GM21619 (cell line): ENCODE measurements around the gene COTL1.

Source experiments
- ATAC-seq: cut with Tn5 transposase; IDR thresholded peaks from one replicate; pipeline ENCODE4 v1.9.1; 2021; ENCODE audit not compliant: unreplicated experiment

Gene COTL1

DNA sequence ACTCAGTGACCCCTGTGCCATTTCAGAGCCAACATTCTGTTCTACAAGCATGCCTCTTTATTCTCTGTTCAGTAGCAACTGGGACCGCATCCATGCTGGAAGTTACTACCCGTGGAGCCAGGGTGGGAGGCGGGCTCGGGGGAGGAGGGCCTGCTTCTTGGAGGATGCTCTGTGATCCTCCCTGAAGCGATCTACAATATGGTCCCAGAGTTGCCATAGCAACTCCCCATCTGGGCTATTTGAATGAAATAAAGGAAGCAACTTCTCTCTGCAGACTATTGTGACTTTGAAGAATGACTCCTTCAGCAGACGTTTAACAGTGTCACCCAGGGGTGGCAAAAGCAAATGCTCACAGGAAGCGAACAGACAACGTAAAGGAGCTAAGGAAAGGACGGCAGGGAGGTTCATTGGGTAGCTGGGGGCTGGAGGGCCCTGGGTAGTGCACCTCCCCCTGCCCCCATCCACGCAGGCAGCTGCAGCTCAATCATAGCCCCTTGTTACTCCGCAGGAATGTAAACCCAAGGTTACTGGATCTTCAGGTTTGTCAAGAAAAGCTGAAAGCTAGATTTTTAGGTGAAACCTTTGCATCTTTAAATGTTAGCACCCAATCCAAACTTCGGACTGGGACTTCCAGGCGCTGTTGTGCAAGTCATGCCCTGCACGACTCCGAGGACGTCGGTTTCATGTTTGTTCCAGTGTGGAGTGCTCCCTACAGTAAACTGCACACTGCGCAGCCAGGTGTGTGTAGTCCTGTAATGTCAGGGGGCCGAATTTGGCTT is 62.3 kb downstream of the COTL1 start:
- ATAC-seq = no peak

DNA sequence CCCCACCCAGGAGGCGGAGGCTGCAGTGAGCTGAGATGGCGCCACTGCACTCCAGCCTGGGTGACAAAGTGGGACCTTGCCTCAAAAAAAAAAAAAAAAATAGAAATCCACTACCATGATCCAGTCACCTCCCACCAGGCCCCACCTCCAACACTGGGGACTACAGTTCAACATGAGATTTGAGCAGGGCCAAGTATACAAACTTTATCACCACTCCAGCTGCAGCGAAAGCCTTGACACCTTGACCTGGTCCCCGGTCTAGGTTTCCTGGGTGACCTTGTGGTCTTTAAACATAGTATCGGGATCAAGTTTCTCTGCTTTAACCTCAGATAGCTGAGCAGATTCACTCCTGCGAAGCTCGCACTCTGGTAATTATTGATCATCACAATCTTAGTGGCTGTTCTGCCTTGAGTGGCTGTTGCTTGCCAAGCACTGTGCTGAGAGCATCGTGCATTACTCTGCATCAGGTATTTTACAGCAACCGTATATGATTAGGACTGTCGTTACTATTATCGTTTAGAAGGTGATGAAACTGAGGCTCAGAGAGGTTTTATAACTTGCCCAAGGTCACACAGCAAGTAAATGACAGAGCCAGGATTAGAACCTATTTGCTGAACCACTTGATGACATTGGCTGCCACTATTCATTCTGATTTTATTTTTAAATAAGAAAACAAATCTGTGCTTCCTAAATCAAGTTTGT is 63.1 kb downstream of the COTL1 start:
- no peak for ATAC-seq

DNA sequence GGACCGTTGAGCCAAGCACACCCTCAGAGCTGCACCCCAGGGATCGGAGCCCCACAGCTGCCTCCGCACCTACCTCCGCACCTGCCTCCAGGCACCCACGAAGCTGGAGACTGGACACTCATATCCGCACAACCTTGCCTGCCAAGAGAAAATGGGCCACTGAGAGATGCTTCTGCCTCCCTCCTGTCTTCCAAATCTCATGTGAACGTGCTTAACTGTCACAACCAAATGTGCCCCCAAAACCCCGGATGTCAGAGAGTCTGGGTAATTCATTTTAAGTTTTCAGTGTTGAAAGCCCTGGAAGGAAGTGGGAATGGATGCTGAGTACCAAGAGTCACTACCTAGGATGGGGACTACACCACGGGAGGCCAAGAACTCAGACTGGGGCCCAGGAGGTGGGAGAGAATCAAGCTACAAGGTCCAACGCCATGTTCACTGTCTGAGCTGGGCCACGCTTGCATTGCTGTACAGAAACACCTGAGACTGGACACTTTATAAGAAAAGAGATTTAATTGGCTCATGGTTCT is 63.9 kb downstream of the COTL1 start:
- ATAC-seq = no peak

DNA sequence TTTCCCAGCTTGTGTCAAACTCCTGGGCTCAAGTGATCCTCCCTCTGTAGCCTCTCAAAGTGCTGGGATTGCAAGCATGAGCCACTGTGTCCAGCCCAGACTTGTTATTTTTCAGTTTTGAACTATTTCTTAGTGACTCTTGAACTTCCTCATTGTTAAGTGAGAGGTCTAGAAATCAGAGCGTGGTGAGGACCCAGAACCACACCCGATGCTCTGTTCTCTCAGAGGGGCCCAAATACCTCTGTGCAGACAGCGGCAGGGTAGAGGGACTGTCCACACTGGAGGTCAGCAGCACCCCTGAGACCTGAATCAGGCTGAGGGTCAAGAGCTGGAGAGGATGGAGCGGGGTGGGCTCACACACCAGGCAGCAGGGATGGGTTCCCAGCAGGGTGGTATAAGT is 65.7 kb downstream of the COTL1 start:
- ATAC-seq = no peak

DNA sequence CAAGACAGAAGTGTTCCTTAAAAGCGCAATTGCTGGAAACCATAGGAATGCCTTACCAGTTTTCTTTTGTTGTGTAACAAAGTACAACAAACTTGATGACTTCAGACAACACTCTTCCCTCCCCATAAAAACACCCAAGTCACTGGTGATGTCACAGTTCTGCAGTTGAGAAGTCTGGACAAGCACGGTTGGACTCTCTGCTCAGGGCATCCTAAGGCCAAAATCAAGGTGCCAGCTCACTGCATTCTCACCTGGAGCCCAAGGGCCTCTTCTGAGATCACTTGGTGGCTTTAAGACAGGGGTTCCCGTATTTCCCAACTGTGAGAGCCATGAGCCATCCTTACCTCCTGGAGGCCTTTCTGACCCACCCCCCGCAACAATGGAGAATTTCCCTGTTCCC is 67.8 kb downstream of the COTL1 start:
- no peak for ATAC-seq

DNA sequence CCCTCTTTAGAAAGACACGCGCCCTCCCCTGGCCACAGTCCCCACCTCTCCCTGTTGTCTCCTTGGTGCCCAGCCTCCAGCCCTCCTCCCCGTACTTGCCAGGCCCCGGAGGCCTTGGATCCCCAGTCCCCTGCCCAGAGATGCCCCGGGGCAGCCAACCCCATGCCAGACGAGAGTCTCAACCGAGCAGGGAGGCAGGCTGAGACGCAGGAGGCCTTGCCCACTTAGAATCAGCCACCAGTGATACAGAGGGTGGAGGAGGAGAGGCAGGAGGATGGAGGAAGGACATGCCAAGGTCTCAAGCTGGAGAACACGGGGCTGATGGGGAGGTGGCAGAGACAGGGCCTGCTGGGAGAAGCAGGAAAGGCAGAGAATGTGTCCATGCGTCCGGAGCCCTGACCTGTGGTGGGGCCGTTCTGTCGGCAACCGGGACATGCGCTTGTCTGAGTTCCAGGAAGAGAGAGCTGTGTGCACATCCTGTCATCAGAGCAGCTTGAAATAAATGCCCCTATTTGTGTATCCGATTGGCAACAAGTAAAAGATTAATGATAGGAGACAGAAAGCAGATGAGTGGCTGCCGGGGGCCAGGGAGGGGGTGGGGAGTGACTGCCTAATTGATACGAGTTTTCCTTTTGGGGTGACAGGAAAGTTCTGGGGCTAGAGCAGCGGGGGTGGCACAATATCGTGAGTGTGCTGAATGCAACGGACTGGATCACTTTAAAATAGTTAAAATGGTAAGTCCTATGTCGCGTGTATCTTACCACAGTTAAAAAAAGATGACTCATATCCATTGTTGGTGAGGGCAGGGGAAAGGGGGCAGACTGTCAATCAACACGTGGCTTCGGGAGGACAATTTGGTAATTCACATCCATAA is 68.7 kb downstream of the COTL1 start:
- no peak for ATAC-seq

DNA sequence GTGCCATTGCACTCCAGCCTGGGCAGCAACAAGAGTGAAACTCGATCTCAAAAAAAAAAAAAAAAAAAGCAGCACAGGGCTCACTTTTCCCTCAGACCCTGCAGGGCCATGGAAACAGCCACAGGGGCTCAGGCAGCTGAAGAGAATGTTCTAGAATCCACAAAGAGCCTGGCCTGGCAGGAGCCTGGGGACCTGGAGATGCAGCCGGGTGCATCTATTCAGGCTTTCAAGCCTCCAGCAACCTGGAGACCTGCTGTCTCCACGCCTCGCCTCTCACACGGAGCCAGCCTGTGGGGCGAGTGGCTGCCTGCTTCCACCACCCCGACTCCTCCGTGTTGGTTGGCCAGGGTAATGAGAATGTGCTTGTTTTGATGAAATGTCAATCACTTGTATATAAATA is 69.4 kb downstream of the COTL1 start:
- ATAC-seq = no peak

DNA sequence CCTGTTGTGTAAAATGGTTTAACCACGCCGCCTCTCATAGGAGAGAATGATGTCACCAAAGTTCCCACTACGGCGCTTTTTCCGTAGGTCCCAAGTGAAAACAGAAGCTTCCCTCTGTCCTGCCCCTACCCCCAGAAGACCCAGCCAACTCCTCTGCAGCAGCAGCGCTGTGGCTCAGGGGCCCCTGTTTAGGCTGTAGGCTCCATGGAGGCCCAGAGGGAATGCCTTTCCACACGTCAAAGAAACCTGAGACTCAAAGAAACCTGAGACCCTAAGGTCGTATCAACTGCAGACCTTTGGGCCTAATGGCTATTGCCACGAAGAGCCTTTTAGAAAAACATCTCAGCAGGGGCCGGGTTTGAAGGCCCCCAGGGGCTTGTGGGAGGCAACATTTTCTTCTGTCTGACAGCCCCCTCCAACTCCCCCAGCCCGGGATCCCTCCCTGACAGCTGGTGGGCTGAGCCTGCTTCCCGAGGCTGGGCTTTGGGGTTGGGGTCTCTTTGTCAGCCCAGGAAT is 70.3 kb downstream of the COTL1 start:
- no peak for ATAC-seq

DNA sequence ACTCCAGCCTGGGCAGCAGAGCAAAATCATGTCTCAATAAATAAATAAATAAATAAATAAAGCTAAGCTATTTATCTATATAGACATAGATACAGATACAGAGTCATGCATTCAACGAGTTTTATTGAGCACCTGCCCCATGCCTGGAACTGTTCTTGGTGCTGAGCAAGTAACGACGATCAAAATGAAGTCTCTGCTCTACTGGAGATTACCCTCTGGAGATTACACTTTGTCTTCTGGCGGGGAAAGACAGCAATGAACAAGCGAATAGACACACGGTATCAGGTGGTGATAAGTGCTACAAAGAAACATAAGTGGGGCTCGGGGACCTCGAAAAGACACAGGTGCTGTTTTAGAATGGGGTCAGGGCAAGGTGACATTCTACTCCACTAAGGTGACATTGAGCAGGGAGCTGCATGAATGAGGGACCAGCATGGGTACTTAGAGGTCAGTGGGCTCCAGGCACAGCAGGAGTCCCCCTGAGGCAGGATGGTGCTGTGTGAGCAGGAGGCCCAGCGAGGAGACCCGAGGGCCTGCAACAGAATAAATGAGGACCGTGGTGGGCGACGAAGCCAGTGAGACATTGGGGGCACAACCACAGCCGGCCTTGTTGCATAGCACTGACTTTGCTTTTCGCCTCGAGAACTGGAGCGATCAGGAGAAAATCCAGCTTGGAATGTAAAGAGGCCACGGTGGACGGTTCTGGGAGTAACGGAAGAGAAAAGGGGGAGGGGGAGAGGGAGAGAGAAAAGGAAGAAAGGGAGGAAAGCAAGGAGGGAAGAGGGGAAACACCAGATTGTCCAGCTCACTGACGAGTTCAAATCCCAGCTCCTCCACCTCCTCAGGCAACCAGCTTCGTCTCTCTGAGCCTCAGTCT is 71.0 kb downstream of the COTL1 start:
- no peak for ATAC-seq

DNA sequence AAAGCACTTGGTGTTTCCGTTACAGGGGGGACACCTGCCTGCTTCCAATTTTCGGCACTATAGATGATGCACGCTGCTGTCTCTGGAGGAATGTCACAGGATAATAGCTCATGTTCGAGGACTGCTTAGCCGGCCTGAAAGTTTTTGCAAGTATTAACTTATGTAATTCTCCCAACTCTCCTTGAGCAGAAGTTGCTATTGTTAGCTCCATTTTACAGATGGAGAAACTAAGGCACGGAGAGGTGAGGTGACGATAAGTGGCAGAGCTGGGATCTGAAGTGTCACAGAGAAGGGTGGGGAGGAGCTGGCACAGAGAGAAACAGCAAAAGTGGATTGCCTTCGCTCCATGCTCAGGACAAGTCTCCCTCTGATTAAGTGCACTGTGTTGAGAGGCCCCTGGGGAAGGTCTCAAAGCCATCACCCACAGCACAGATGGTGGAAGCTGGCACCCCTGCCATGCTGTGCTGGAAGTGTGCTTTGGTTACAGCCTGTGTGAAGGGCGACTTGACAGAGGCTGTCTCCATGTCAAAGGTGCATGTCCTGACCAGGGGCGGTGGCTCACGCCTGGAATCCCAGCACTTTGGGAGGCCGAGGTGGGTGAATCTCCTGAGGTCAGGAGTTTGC is 72.7 kb downstream of the COTL1 start:
- ATAC-seq = no peak

DNA sequence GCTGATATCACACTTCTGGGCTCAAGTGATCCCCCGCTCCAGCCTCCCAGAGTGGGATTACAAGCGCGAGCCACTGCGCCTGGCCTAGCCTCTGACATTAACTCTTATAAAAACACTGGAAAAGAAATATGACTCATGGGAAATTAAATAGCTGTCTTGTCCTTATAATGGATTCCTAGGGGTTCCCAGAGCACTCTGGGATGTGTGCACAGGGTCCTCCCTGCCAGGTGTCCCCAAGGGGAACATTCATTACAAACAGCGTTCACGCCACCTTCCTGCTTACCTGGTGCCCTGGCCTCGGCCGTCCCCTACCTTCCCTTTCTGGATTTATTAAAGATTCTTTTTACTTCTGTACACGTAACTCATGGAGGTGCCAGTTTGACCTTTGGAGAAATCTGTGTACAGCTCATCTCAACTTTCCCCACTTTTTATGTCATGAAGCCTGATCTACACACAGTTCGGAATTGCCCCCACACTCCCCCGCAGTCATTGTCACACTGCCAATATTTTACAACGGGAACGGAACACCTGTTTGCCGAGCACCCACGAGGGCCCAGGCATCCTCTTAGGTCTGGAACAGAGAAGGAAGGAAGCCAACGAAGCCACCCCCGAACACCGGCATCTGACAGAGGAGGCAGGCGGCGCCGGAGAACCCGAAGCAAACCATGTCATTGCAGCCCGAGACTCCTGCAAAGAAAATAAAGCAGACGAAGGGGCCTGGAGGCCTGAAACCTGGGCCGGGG is 73.7 kb downstream of the COTL1 start:
- ATAC-seq = no peak

DNA sequence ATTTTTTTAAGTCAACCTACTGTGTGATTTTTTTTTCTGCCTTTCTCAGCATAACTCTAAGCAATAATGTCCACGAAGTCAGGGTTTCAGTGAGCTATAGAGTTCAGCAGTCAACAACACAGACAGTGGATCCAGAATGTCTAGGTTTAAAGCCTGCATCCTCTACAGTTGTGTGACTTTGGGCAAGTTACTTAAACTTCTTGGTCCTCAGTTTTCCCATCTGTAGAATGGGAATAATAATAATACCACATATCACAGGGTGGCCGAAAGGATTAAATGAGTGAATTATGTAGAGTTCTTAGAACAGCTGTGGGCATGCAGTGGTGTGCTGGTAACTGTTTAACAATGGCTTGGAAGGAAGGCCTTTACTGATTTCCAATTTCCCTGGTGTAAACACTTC is 74.6 kb downstream of the COTL1 start:
- ATAC-seq = no peak

DNA sequence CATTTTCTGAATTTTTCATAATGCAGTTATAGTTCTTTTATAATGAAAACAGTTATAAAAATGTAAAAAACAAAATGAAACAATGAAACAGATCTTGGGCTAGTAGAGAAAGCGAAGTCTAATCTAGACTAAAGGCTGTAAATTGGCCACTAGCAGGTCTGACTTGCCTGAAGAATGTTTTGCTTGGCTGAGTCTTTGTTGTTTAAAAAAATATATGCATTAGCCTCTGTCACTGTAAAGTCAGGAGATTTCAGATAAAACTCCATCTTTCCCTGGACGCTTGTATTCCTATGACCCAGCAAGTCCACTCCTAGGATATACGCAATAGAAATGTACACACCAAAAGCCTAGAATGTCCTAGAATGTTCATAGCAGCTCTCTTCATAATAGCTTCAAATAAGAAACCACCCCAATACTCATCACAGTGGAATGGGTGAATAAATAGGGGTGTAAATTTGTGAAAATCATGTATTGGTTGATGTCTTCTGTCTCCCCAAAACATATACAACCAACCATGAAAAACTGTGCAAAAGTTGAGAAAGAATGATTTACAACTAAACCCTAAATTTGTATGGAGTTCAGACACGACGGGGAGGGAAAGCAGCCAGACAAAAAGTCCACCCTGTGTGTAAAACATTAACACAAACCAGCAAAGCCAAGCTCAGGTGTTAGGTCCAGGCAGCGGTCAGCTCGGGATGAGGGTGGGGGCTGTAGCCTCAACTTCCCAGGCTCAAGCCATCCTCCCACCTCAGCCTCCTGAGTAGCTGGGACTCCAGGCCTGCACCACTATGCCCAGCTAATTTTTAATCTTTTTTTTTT is 75.7 kb downstream of the COTL1 start:
- no peak for ATAC-seq

DNA sequence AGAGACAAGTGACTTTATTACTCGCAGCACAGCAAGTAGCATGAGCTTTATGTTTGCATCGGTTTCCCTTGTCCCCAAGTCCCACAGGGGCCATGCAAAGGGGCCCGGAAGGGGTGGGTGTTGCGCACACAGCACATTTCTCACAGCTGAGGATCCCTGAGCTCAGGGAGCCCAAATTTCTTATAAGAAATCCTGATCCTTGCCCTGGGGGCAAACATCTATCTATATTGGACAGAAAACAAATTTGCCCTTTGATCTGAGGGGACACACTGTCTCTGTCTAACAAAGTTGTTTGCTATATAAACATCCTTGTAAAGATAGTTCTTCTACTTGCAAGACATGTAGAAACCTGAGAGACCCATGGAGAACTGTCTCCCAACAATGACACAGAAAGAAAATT is 77.7 kb downstream of the COTL1 start:
- no peak for ATAC-seq

DNA sequence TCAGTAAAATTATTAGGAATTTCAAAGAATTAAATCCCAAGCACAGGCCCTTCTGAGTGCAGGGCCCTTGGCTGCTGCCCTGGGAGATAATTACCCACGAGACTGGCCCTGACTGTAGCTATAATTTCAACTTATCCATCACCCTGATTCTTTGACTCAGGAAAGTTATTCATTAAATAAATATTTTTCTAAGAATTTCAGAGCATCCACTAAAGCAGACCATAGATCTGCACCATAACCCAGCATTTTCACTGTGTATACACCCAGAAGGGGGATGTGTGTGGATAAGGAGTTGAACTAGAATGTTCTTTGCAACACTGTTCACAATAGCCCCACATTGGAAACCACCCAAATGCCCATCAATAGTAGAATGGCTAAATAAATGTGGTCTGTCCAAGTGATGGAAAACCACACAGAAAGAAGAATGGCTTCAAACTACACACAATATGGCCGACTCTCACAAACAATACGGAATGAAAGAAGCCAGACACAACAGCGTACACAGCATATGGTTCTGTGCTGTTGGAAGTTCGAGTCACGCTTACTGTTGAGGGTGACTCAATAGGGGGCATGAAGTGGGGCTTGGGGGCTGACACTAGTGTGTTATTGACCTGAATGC is 79.5 kb downstream of the COTL1 start:
- no peak for ATAC-seq

DNA sequence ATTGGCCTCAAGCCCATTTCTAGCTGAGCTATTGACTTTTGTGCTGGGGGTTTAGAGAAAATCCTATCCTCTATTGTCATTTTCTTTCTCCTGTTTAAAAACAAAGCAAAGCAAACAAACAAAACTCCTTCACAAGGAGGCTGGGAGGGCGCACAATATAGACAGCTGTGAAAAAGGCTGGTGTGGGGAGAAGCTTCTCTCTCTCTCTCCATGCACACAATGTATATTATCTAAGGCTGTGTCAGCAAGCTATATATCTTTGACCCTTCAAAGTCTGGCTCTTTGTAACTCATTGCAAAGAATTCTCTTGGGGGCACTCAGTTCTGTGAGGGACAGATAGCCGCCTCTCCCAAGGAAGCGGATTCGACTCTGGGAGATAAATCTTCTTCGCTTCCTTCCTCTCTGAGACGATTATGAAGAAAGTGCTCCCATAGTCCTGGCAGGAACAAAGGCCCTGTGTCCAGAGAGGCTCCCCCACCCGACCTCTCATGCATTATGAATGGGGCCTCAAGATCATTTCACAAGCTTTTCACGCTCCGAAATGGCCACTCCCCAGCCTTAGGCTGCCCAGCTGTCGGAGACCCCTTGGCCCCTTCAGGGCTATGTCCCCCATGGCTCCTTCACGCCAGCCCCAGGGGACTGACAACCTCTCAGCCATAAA is 80.3 kb downstream of the COTL1 start:
- no peak for ATAC-seq

DNA sequence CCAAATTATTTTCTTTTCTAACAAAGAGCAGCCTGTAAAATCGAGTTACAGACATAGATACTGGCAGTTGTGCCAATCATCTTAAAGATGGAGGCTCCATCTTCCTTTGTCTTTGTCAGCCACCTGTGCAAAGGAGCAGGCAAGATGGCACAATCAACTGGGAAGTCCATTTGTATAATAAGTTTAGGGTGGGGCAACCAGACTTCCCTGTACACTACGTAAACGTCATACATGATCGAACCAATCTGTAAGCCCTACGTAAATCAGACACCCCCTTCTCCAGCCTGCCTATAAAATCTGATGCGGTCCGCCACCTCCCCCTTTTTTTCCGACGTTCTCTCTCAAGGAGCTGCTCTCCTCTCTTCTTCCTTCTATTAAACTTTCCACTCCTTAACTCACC is 82.0 kb downstream of the COTL1 start:
- ATAC-seq = no peak
